CD4-positive, alpha-beta T cell treated with Interleukin-15 for 1 hour (primary cell): ENCODE results near the gene CTDSP1.
A peak's percentile ranks its signal among the peaks of the same experiment; 100 is the strongest.

ENCODE experiments used
- DNase-seq: peaks from one replicate; pipeline ENCODE4 v3.0.0-alpha.2; 2020

CTDSP1 gene, protein sequence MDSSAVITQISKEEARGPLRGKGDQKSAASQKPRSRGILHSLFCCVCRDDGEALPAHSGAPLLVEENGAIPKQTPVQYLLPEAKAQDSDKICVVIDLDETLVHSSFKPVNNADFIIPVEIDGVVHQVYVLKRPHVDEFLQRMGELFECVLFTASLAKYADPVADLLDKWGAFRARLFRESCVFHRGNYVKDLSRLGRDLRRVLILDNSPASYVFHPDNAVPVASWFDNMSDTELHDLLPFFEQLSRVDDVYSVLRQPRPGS

DNA sequence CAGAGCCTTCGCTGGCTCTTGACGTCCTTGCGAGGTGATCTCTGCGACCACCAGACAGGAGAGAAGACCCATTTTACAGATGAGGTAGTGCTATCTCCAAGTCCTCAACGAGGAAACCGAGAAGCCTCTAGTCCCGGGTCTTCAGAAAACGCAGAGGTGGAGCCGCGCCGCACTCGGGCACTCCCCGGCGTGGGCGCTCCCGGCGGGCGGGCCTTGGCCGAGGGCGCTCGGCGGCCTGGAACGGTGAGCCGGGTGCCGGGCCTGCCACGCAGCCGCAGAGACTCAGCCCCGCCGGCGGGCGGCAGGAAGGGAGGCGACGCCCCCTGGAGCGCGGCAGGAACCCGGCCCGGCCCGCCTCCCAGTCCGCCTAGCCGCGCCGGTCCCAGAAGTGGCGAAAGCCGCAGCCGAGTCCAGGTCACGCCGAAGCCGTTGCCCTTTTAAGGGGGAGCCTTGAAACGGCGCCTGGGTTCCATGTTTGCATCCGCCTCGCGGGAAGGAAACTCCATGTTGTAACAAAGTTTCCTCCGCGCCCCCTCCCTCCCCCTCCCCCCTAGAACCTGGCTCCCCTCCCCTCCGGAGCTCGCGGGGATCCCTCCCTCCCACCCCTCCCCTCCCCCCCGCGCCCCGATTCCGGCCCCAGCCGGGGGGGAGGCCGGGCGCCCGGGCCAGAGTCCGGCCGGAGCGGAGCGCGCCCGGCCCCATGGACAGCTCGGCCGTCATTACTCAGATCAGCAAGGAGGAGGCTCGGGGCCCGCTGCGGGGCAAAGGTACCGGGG lies at the start of gene CTDSP1:
TSS of gene CTDSP1 (plus strand) at position 478 of the 776 bp plus-strand sequence. CDS start at position 701, 223 bp downstream.
- DNase-seq = peak; percentile 93

DNA sequence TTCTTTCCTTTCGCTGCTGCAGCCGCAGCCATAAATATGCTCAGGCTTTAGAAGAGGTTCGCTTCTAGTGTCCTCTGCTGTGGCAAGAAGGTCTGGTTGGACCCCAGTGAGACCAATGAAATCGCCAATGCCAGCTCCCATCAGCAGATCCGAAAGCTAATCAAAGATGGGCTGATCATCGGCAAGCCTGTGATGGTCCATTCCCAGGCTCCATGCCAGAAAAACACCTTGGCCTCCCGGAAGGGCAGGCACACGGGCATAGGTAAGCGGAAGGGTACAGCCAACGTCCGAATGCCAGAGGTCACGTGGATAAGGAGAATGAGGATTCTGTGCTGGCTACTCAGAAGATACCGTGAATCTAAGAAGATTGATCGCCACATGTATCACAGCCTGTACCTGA lies 45.6 kb upstream of the CTDSP1 start:
- no peak for DNase-seq

DNA sequence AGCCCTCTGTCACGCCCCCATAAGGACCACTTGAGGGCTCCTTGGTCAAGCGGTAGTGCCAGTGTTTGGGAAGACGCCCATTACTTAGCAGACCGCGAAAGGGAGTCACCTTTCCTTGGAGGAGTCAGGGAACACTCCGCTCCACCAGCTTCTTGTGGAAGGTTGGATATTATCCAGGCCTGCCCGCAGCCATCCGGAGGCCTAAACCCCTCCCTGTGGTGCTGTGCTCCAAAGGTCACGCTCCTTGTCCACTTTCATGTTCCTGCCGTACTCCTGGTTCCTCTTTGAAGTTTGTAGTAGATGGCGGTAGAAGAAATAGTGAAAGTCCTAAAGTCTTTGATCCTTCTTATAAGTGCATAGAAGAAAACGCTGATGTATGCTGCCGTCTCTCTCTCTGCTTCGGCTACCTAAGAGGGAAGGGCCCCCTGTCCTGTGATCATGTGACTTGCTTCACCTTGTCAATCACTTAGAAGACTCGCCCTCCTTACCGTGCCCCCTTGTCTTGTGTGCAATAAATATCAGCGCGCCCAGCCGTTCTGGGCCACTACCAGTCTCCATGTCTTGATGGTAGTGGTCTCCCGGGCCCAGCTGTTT lies 44.7 kb upstream of the CTDSP1 start:
- DNase-seq = no peak

DNA sequence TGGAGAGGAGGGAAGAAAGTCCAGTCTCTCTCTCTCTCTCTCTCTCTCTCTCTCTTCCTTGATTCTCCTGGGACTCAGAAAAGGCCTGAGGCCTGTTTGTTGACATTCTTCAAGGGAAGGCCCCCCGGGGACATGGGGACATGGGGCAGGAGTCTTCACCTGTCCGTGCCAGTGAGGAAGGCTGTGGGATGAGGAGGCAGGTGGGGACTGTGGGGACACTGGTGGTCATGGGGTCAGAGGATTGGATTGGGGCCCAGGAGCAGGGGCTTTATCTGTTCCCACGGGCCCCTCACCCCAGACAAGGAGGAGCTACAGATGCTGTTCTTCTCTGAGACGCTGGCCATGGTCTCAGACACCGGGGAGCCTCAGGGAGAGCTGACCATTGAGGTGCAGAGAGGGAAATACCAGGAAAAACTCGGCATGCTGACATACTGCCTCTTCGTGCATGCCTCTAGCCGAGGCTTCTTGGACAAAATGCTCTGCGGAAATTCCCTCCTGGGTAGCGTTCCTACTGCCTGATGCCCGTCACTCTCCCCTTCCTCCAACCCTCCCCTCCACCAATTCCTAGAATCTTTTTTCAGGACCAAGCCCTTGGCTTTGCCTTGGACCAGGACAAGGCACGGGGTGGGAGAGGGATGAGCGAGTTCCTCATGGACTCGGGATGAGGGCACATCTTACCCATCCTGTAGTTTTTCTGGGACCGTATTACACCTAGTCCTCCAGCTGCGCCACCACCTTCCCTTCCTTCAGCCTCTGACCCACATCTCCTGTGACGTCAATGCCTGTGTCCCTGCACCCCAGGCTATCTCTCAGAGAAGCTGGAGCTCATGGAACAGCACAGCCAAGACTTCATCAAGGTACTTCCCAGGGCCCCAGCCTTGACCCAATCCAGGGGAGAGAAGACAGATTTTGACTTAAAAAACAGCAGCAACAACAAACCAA lies 42.2 kb upstream of the CTDSP1 start:
- DNase-seq = no peak

DNA sequence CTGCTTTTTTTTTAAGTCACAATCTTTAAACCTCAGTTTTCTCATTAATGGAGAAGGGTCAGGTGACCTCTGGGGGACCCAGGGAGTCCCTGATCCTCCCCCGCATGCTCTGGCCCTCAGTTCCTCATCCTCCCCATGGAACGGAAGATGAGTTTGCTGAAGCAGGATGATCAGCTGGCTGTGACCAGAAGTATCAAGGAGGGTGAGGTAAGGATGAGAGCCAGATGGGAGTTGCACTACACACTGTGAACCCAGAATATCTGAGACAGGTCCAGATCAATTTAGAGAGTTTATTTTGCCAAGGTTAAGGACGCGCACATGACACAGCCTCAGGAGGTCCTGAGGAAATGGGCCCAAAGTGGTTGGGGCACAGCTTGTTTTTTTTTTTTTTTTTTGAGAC lies 39.2 kb upstream of the CTDSP1 start:
- DNase-seq = peak; percentile 51

DNA sequence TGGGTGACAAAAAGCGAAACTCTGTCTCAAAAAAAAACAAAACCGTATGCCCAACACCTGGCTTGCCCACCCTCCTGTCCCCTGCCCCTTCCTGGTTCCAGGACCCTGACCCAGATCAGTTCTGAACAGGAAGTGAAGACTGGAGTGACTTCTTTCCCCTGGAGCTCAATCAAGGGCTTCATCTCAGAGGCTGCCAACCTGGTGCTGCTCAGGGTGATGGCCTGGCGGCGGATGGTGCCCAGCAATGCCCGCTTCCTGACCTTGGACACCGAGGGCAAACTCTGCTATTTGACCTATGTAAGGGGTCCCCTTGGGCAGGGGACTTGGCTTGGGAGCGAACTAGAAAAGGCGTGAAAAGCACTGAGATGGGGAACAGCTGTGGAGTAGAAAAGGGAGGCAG lies 37.1 kb upstream of the CTDSP1 start:
- no peak for DNase-seq

DNA sequence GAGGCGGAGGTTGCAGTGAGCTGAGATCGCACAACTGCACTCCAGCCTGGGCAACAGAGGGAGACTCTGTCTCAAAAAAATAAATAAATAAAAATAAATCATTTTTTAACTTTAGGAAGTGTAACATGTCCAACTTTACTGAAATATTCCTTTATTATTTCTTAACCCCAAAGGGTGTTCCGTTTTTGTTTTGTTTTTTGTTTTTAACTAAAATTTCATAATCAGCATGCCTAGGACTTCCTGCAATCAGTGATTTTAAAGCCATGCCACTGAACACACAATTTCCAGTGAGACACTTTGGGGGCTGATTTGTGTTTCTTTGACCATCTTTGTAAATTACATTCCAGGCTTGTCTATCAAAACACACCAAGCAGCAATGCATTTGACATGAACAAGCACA lies 35.9 kb upstream of the CTDSP1 start:
- DNase-seq = no peak

DNA sequence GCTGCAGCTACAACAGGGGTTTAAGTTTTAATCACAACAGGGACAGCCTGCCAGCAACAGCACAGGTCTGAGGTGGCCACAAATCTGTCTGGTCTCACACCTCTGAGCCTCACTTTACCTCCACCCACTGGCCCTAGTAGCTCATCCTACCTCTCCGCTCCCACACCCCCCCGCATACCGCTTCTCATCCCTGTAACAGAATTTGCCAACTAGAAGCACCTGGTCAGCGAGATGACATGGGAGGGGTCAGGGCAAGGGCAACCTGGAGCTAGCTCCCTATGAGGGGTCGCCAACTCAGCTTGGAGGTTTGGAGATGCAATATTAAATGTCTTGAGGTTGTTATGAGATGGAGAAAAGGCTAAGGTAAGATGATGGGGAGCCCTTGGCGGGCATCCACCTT lies 35.5 kb upstream of the CTDSP1 start:
- no peak for DNase-seq

DNA sequence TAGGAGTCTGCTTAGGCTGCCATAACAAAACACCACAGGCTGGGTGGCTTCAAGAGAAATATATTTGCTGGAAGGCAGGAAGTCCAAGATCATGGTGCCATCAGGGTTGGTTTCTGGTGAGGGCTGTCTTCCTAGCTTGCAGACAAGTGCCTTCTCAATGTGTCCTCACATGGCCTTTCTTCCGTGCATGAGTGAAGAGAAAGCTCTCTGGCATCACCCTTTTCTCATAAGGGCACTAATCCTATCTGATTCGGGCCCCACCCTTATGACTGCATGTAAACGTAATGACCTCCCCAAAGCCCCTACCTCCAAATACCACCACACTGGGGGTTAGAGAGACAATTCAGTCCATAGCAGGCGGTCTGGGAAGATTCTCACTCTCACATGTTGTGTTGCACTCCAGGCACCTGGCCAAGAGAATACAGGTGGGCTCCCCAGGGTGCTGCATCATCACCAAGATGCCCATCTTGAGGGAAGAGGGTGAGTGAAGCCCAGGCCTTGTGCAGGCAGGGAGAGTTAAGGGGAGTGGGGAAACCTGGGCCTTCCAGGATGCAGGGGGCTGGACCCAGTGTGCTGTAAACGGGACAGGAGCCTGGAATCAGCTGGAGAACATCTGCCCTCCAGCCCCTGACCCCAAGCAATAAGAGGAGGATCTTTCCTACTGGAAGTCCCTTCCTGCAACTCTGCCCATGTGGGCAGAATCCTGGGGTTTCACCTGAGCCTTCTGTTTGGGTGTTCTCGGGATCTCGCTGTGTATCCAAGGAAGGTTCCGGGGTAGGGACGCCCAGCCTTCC lies 32.9 kb upstream of the CTDSP1 start:
- DNase-seq = no peak

DNA sequence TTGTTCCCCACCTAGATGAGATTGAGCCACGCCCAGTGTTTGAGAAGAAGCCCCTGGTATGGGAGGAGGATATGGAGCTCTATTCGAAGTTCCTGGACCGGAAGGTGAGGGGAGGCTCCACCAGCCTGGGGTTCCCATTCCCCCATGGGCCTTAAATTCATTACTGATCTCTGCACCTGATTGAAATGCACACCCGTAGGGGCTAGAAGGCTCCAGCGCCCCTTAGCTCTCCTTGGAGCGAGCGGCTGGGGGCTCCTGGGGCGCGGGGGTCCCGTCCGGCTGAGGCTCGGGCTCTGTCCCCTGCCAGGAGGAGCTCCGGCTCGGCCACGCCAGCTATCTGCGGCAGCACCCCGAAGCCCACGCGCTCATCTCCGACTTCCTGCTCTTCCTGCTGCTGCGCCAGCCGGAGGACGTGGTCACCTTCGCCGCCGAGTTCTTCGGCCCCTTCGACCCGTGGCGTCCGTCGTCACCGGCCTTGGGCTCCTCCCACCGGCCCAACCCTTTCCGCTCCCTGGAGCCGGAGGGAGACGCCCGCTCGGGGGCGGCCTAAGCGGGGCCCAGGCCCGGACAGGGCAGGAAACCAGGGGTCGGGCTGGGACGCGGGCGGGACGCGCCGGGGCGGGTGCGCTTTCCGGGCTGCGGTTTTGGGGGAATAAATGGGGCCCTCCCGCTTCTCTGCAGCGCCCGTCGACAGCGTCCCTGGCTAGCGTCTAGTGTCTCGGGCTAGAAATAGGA lies 32.1 kb upstream of the CTDSP1 start:
- DNase-seq = peak; percentile 89

DNA sequence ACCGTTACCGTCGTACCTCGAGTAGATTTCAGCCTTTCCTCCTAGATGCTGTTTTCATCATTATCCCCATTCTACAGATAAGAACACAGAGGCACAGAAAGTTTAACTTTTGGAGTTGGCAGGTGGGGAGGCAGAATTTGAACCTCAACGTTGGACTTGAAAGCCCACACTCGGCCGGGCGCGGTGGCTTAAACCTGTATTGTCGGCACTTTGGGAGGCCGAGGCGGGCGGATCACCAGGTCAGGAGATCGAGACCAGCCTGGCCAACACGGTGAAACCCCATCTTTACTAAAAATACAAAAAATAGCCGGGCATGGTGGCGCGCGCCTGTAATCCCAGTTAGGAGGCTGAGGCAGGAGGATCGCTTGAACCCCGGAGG lies 31.5 kb upstream of the CTDSP1 start:
- no peak for DNase-seq

DNA sequence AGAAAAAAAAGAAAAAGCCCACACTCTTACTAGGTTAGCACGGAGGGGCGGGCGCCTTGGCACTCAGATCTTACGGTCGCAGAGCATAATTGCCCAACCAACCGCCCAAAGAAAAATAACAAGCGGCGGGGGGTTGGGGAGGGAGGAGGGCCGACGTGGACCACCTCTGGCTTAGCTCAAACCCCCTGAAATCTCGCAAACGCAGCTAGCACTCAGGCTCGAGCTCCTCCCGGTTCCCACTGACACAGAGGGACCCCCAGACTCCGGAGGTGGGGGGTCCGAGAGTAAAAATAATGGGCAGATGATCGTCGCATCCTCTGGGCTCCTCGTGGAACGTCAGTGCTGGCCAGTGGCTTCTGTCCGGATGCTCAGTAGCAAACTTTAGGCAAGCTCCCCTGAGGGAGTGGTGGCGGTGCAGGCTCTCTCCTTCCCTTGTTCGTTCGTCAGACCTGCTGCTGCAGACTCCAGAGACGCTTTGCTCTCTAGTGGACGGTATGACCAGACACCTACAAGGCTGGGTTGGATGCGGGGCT lies 31.0 kb upstream of the CTDSP1 start:
- peak; percentile 51 for DNase-seq

DNA sequence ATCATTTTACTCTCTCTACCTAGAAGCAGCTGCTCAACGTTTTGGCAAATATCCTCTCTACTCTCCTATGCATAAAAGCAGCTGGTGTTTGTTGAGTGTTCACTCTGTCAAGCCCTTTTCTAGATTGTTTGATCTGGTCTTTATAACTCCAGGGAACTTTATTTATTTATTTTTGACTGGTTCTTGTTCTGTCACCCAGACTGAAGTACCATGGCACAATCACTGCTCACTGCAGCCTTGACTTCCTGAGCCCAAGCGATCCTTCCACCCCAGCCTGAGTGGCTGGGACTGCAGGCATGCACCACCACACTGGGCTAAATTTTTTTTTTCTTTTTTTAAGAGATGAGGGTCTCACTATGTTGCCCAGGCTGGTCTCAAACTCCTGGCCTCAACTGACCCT lies 30.3 kb upstream of the CTDSP1 start:
- DNase-seq = no peak

DNA sequence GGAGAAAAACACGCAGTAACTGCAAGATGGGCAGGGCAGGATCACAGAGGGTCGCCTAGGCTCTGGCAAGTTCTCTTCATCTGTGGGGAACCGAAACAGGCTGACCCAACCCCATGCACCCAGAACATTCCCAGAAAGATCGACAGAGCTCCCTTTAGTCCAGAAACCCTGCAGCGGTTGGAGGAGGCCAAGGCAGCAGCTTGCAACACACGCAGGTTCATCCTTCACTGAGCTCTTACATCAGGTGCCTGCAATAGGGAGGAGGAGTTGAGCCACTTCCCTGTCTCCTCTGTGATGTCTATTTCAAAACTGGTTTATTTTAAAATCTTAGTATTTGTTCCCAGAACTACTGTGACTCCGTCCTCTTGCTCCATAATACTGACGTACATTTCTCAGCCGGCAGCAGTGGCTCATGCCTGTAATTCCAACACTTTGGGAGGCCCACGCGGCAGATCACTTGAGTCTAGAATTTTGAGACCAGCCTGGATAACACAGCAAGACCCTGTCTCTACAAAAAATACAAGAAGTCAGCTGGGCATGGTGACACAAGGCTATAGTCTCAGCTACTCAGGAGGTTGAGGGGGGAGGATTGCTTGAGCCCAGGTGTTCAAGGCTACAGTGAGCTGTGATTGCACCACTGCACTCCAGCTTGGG lies 29.1 kb upstream of the CTDSP1 start:
- peak; percentile 75 for DNase-seq

DNA sequence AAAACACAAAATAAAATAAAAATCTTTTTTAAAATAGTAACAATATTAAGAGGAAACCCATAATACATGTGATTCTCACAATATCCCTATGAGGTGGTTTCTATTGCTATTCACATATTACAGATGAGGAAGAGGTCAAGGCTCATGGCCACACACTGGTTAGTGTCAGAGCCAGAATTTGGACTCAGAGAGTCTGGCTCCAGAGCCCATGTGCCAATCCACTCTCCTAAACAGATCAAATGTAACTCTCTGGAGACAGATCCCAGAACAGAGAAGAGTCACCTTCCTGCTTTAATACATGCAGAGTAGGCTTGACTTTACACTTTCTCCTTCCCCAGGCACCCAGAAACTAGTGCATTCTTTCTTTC lies 27.7 kb upstream of the CTDSP1 start:
- no peak for DNase-seq

DNA sequence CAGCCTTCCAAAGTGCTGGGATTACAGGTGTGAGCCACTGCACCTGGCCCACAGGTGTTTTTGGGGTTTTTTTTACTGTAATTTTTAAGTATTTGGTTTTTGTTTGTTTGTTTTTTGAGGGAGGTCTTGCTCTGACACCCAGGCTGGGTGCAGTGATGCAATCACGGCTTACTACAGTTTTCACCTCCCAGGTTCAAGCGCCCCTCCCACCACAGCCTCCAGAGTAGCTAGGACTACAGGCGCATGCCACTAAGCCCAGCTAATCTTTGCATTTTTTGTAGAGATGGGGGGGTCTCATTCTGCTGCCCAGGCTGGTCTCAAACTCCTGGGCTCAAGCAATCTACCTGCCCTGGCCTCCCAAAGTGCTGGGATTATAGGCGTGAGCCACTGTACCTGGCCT lies 24.9 kb upstream of the CTDSP1 start:
- no peak for DNase-seq

DNA sequence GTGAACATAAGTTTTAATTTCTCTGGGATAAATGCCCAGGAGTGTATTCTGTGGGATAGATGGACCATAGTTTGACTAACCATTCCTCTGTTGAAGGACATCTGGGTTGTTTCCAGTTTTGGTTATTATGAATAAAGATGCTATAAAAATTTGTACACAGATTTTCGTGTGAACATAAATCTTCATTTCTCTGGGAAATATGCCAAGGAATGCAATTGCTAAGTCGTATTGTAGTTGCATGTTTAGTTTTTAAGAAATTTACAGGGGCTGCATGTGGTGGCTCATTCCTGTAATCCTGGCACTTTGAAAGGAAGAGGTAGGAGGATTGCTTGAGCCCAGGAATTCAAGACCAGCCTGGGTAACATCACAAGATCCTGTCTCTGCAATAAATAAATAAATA lies 24.5 kb upstream of the CTDSP1 start:
- no peak for DNase-seq

DNA sequence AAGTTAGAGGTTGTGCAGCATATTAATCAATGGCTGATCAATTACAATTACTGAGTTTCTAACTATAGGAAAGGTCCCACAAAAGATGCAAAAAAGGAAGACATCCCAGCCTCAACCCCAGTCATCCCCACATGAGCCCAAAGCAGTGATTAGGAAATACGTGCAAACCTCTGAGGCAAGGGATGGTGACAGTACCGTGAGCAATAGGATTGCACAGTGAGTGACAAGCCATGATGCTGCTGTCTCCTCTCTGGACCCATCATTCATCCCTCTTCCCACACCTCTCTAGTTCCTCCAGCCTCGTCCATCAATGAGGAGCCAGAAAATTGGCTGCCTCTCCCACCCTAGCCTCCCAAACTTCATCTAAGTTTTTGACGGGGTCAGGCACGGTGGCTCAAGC lies 21.6 kb upstream of the CTDSP1 start:
- peak; percentile 64 for DNase-seq

DNA sequence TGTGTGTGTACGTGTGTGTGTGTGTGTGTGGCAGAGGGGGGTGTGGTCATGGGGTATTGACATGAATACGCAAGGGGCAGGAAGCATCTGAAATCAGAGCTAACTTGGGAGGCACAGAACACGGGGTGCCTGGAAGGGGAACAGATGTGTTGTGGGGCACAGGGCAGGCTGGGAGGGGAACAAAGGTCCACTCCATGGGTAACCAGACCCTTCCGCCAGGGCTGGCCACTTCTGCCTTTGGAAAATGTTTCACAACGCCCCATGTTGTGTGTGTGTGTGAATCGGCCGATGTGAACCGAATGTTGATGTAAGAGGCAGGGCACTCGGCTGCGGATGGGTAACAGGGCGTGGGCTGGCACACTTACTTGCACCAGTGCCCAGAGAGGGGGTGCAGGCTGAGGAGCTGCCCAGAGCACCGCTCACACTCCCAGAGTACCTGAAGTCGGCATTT lies 17.7 kb upstream of the CTDSP1 start, which contains the start of gene SLC11A1:
TSS of gene SLC11A1 (plus strand) at position 358 of the 451 bp plus-strand sequence. CDS start 96 bp downstream, outside the sequence.
- DNase-seq = peak; percentile 81

DNA sequence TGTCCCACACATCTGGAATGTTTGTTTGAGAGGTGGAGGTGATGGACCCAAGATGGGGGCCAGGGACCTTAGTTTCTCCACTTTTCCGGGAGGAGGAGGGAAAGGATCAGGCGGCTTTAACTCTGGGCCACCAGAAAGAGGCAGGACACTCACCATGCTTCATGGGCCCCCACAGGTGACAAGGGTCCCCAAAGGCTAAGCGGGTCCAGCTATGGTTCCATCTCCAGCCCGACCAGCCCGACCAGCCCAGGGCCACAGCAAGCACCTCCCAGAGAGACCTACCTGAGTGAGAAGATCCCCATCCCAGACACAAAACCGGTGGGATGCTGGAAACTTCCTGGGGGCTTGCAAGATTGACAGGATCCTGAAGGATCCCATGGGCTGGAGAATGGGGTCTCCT lies 16.9 kb upstream of the CTDSP1 start:
- DNase-seq = no peak
